IMR-90 (cell line): ENCODE results near the gene ANKRD11. TPM values are rescaled to one million over a fixed set of nuclear protein-coding genes. Genes with fewer than 3 reads are reported as not detected.

ENCODE experiments used
- ATAC-seq: fragments of 200-7000 bp; cut with Tn5 transposase; 2 replicates; pipeline ENCODE4 v1.9.1; 2020; ENCODE audit warnings: low read depth, mild to moderate bottlenecking, moderate library complexity
- BruUV-seq: library from RNA; stranded (reverse); fragments of 400-500 nt; replicated peaks from 2 replicates; lab custom pipeline; 2021; lab: Mats Ljungman, UMichigan
- CTCF ChIA-PET: fragments of 300-600 bp; formaldehyde crosslinking; extraction: SDS; loops from one replicate; lab custom pipeline; 2021; ENCODE audit warnings: antibody characterized with exemption; lab: Yijun Ruan, JAX
- POLR2A ChIA-PET: fragments of 300-600 bp; sonication (Branson Sonifier 250); formaldehyde crosslinking; loops from one replicate; lab custom pipeline; 2022; ENCODE audit warnings: antibody characterized with exemption; ENCODE audit not compliant: unreplicated experiment; lab: Charles Lee
- DNase-seq: peaks from one replicate; pipeline ENCODE4 v3.0.0; 2013
- H2AFZ ChIP-seq: replicated peaks from 2 replicates; pipeline ENCODE3; 2013; ENCODE audit warnings: low read length, mild to moderate bottlenecking; ENCODE audit not compliant: poor library complexity
- H2AK5ac ChIP-seq: 2 replicates; pipeline ENCODE4 v1.6.1; 2013; ENCODE audit warnings: low read depth, low read length, inconsistent platforms
- H2AK9ac ChIP-seq: replicated peaks from 2 replicates; pipeline ENCODE3; 2013; ENCODE audit warnings: mild to moderate bottlenecking, low read depth, low read length, moderate library complexity; ENCODE audit not compliant: poor library complexity
- H2BK120ac ChIP-seq: 2 replicates; pipeline ENCODE4 v1.6.1; 2013; ENCODE audit warnings: low read depth, low read length, inconsistent platforms
- H2BK15ac ChIP-seq: 3 replicates; pipeline ENCODE4 v1.6.1; 2013; ENCODE audit warnings: low read depth, low read length, inconsistent platforms
- H2BK20ac ChIP-seq: 2 replicates; pipeline ENCODE4 v1.6.1; 2013; ENCODE audit warnings: low read depth, mild to moderate bottlenecking, inconsistent platforms, low read length, moderate library complexity
- H2BK5ac ChIP-seq: 2 replicates; pipeline ENCODE4 v1.6.1; 2013; ENCODE audit warnings: mild to moderate bottlenecking, low read depth, low read length, inconsistent platforms; ENCODE audit not compliant: poor library complexity, severe bottlenecking
- H3K14ac ChIP-seq: replicated peaks from 2 replicates; pipeline ENCODE4 v1.6.1; 2013; ENCODE audit warnings: low read depth, low read length, inconsistent platforms
- H3K18ac ChIP-seq: 2 replicates; pipeline ENCODE4 v1.6.1; 2013; ENCODE audit warnings: low read depth, low read length, control low read depth
- H3K23ac ChIP-seq: 2 replicates; pipeline ENCODE4 v1.6.1; 2013; ENCODE audit warnings: low read depth, low read length, inconsistent platforms
- H3K27ac ChIP-seq: 2 replicates; pipeline ENCODE4 v1.5.1; 2013; ENCODE audit warnings: mild to moderate bottlenecking, control low read depth, low read length; ENCODE audit not compliant: insufficient read depth
- H3K27me3 ChIP-seq: 2 replicates; pipeline ENCODE4 v1.6.1; 2013; ENCODE audit warnings: low read length; ENCODE audit not compliant: control insufficient read depth, insufficient read depth
- H3K36me3 ChIP-seq: 2 replicates; pipeline ENCODE4 v1.6.1; 2013; ENCODE audit warnings: low read length, mixed read lengths; ENCODE audit not compliant: control insufficient read depth, insufficient read depth
- H3K4ac ChIP-seq: 2 replicates; pipeline ENCODE4 v1.6.1; 2013; ENCODE audit warnings: low read depth, low read length, inconsistent platforms
- H3K4me1 ChIP-seq: 2 replicates; pipeline ENCODE4 v1.6.1; 2013; ENCODE audit warnings: low read length, mixed read lengths; ENCODE audit not compliant: control insufficient read depth, insufficient read depth
- H3K4me2 ChIP-seq: 2 replicates; pipeline ENCODE4 v1.6.1; 2013; ENCODE audit warnings: low read depth, mild to moderate bottlenecking, control low read depth, low read length, moderate library complexity
- H3K4me3 ChIP-seq: 2 replicates; pipeline ENCODE4 v1.5.1; 2013; ENCODE audit warnings: low read depth, mild to moderate bottlenecking, control low read depth, low read length, moderate library complexity; ENCODE audit not compliant: insufficient read depth
- H3K56ac ChIP-seq: 2 replicates; pipeline ENCODE4 v1.6.1; 2013; ENCODE audit warnings: low read length, inconsistent platforms; ENCODE audit not compliant: insufficient read depth; ENCODE audit errors: extremely low read depth
- H3K79me1 ChIP-seq, 2 experiments: 2 replicates each; pipeline ENCODE4 v1.6.1; 2013; ENCODE audit warnings: low read length in 2 of 2, inconsistent platforms in 1 of 2, low read depth in 1 of 2
- H3K9ac ChIP-seq: 2 replicates; pipeline ENCODE4 v1.6.1; 2013; ENCODE audit warnings: low read depth, low read length, control low read depth
- H3K9me1 ChIP-seq: 2 replicates; pipeline ENCODE4 v1.6.1; 2013; ENCODE audit warnings: low read length, inconsistent platforms; ENCODE audit not compliant: insufficient read depth
- H3K9me3 ChIP-seq: 2 replicates; pipeline ENCODE4 v1.6.1; 2013; ENCODE audit warnings: low read length; ENCODE audit not compliant: control insufficient read depth, insufficient read depth
- H4K20me1 ChIP-seq: 2 replicates; pipeline ENCODE4 v1.6.1; 2013; ENCODE audit warnings: low read length, inconsistent platforms; ENCODE audit not compliant: insufficient read depth
- H4K5ac ChIP-seq: 2 replicates; pipeline ENCODE4 v1.6.1; 2013; ENCODE audit warnings: mild to moderate bottlenecking, low read depth, low read length, control low read depth
- H4K8ac ChIP-seq, 2 experiments: 2 replicates each; pipeline ENCODE4 v1.6.1; 2013; ENCODE audit warnings: low read depth in 2 of 2, low read length in 2 of 2, control low read depth in 1 of 2, inconsistent platforms in 1 of 2
- H4K91ac ChIP-seq: 2 replicates; pipeline ENCODE4 v1.6.1; 2013; ENCODE audit warnings: low read depth, low read length, inconsistent platforms; ENCODE audit not compliant: insufficient read depth
- BHLHE40 ChIP-seq: fragments of 150-350 bp; IDR thresholded peaks from 2 replicates; pipeline ENCODE4 v1.6.1; 2016; ENCODE audit warnings: mild to moderate bottlenecking, low read depth, low read length
- CEBPB ChIP-seq: IDR thresholded peaks from 2 replicates; pipeline ENCODE4 v1.6.1; 2012; ENCODE audit warnings: low read depth, low read length, improper control_type of control experiment
- CHD1 ChIP-seq: IDR thresholded peaks from 2 replicates; pipeline ENCODE4 v1.6.1; 2012; ENCODE audit warnings: low read depth, low read length, improper control_type of control experiment
- CTCF ChIP-seq: conservative IDR thresholded peaks from 2 replicates; pipeline ENCODE4 v1.5.1; 2012; ENCODE audit warnings: mild to moderate bottlenecking, low read depth, low read length, improper control_type of control experiment
- ELK1 ChIP-seq: fragments of 150-350 bp; IDR thresholded peaks from 2 replicates; pipeline ENCODE4 v1.6.1; 2016; ENCODE audit warnings: low read depth, mild to moderate bottlenecking, low read length, moderate library complexity, borderline replicate concordance
- FOS ChIP-seq: fragments of 150-350 bp; IDR thresholded peaks from 2 replicates; pipeline ENCODE4 v1.6.1; 2016; ENCODE audit warnings: low read depth, low read length
- MAFK ChIP-seq: IDR thresholded peaks from 2 replicates; pipeline ENCODE4 v1.6.1; 2012; ENCODE audit warnings: low read depth, low read length, improper control_type of control experiment
- MAZ ChIP-seq: IDR thresholded peaks from 2 replicates; pipeline ENCODE4 v1.6.1; 2012; ENCODE audit warnings: low read depth, mild to moderate bottlenecking, low read length, improper control_type of control experiment, moderate library complexity, borderline replicate concordance
- MXI1 ChIP-seq: IDR thresholded peaks from 2 replicates; pipeline ENCODE4 v1.6.1; 2012; ENCODE audit warnings: low read depth, mild to moderate bottlenecking, low read length, moderate library complexity, borderline replicate concordance
- NFE2L2 ChIP-seq: fragments of 150-350 bp; IDR thresholded peaks from 2 replicates; pipeline ENCODE4 v1.6.1; 2016; ENCODE audit warnings: low read depth, mild to moderate bottlenecking, low read length
- POLR2A ChIP-seq: IDR thresholded peaks from 2 replicates; pipeline ENCODE4 v1.6.1; 2012; ENCODE audit warnings: mild to moderate bottlenecking, low read depth, low read length
- RAD21 ChIP-seq: IDR thresholded peaks from 2 replicates; pipeline ENCODE4 v1.6.1; 2012; ENCODE audit warnings: low read length, improper control_type of control experiment
- RCOR1 ChIP-seq: IDR thresholded peaks from 2 replicates; pipeline ENCODE4 v1.6.1; 2012; ENCODE audit warnings: mild to moderate bottlenecking, low read length, improper control_type of control experiment; ENCODE audit not compliant: insufficient replicate concordance
- RFX5 ChIP-seq: IDR thresholded peaks from 2 replicates; pipeline ENCODE4 v1.8.0; 2012; ENCODE audit warnings: low read depth, mild to moderate bottlenecking, low read length, moderate library complexity
- SMC3 ChIP-seq: fragments of 150-350 bp; IDR thresholded peaks from 2 replicates; pipeline ENCODE4 v1.6.1; 2016; ENCODE audit warnings: low read depth, mild to moderate bottlenecking, antibody characterized with exemption, low read length, moderate library complexity
- USF2 ChIP-seq: fragments of 150-350 bp; IDR thresholded peaks from 2 replicates; pipeline ENCODE4 v1.6.1; 2017; ENCODE audit warnings: mild to moderate bottlenecking, antibody characterized with exemption, low read length, low read depth
- WGBS, 2 experiments: methylation state at CpG; one replicate each; pipeline versions ENCODE4 v1.1.5 to v1.1.7; 2013; ENCODE audit warnings: missing lambda C conversion rate in 2 of 2; ENCODE audit not compliant: insufficient read length in 1 of 2; ENCODE audit errors: extremely low coverage in 2 of 2; 5-methylcytosine and 5-hydroxymethylcytosine counted together
- dilution Hi-C: fragments of 300-500 bp; cut with HindIII; formaldehyde crosslinking; loops from one replicate; pipeline ENCODE4 v1.14.3; 2018; ENCODE audit warnings: low sequenced_read_pairs; ENCODE audit not compliant: unreplicated experiment
- in situ Hi-C: fragments of 300-500 bp; cut with MboI; formaldehyde crosslinking; loops from 3 replicates; pipeline ENCODE4 v1.14.3; 2019; ENCODE audit warnings: low sequenced_read_pairs, inconsistent platforms, mixed read lengths
- intact Hi-C: fragments of 100-400 bp; cut with micrococcal nuclease; formaldehyde crosslinking; loops from 2 replicates; pipeline ENCODE4 v1.10.0; 2022
- polyA plus RNA-seq, 3 experiments: library from polyadenylated mRNA; depleted of rRNA; stranded (reverse); fragments of >200 nt; gene quantifications; 2 replicates each; pipeline ENCODE4 v1.2.3, GENCODE V29; 2012; ENCODE audit warnings: low replicate concordance in 1 of 3
- total RNA-seq: library from RNA; depleted of rRNA; stranded (reverse); fragments of >200 nt; gene quantifications from 2 replicates; pipeline ENCODE4 v1.2.3, GENCODE V29; 2012

The ANKRD11 gene
- total and polyA plus RNA-seq, 2 of the 4 experiments (the other 2 are of a cell fraction), result 46.8 to 71.9 TPM

GRCh38 chr16:89455178-89455577 is 35.2 kb downstream of the ANKRD11 start:
- ChIA-PET CTCF (no interaction called here), POLR2A (no interaction called here)
- dilution Hi-C loops (no loop called here), intact Hi-C loops (no loop called here), in situ Hi-C loops (no loop called here)
- Histone ChIP-seq H2BK15ac (no peak overlapping the region), H2AFZ (no peak overlapping the region), H3K4me2 (no peak overlapping the region), H3K79me1 (peaks cover 0 to 79% of the 10 kb centered on the region in 2 experiments; a peak in 2 of 4 replicates), H3K9me1 (peaks cover 29% of the 10 kb centered on the region), H3K9ac (no peak overlapping the region), H4K20me1 (peaks cover 91% of the 10 kb centered on the region), H2AK5ac (no peak overlapping the region), H3K36me3 (no peaks in the 10 kb centered on the region), H3K4me1 (peaks cover 20% of the 10 kb centered on the region), H2BK5ac (no peak overlapping the region), H3K9me3 (peaks cover 5% of the 10 kb centered on the region), H4K8ac (no peak overlapping the region), H4K5ac (no peak overlapping the region), H3K27me3 (no peaks in the 10 kb centered on the region), H3K56ac (no peak overlapping the region), H3K4ac (no peak overlapping the region), H4K91ac (no peak overlapping the region), H3K18ac (no peak overlapping the region), H2AK9ac (peak overlapping the region; percentile 17), H3K23ac (no peak overlapping the region), H2BK20ac (no peak overlapping the region), H3K4me3 (no peak overlapping the region), H2BK120ac (no peak overlapping the region), H3K27ac (no peak overlapping the region), H3K14ac (no peak overlapping the region)
- no peak for TF ChIP-seq MAZ
- TF ChIP-seq RFX5, result no peak
- TF ChIP-seq MAFK, result no peak
- TF ChIP-seq USF2, result no peak
- TF ChIP-seq CEBPB, result no peak
- TF ChIP-seq POLR2A, result no peak
- TF ChIP-seq SMC3, result no peak
- TF ChIP-seq RAD21, result no peak
- no peak for TF ChIP-seq ELK1
- TF ChIP-seq MXI1, result no peak
- TF ChIP-seq BHLHE40, result no peak
- no peak for TF ChIP-seq CHD1
- no peak for TF ChIP-seq RCOR1
- no peak for TF ChIP-seq NFE2L2
- TF ChIP-seq CTCF, result no peak
- no peak for TF ChIP-seq FOS
- WGBS, 2 experiments, result 100% methylated on average over 1 of the region's 2 CpGs; no CpG with 5 or more reads in 1 of the 2 experiments
- DNase-seq (no peak), ATAC-seq (no peak)
- no TSS peak for BruUV-seq
